HG03045 (cell line): ENCODE data around the gene SWT1.
"Not testable (repeated sequence)": the region's sequence is repeated elsewhere in the genome, so short reads cannot be mapped to it uniquely, and the experiment has no call there.

Experiments
- ATAC-seq: cut with Tn5 transposase; IDR thresholded peaks from one replicate; pipeline ENCODE4 v1.9.1; 2021; ENCODE audit warnings: mild to moderate bottlenecking, moderate library complexity; ENCODE audit not compliant: unreplicated experiment

SWT1 gene

DNA sequence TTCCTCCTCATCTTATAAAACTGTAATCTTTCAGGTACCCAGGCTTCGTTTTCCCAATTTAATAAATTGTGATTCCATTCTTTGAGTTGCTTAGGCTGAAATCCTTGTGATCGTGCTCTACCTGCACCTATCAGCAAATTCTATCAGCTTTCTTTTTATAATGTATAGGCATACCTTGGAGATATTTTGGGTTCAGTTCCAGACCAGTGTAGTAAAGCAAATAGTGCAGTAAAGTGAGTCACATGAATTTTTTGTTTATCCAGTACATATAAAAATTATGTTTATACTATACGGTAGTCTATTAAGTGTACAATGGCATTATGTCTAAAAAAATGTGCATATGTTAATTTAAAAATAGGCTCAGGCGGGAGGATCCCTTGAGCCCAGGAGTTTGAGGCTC, 5.5 kb downstream of the SWT1 start:
- ATAC-seq, result no peak

DNA sequence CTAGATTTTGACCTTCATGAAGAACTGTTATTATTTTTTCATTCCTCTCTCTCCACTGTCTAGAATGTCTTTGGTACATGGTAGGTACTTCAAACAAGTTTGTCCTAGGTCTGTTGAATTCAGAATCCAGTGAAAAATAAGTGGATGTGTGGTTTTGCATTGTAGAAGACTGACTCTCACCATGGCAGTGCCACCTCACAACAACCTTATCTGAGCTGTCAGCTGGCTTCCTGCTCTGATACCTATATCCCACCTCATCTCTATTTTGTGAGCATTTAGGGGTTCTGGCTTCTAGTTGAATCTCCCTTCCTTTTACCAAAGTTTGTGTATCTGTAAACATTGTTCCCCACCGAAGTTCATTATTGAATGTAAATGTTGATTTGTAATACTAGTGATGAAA, 9.1 kb downstream of the SWT1 start:
- no peak for ATAC-seq

- peak; percentile 81 for ATAC-seq
These were observed 13.4 kb downstream of the SWT1 start for GRCh38 chr1:185170291-185170848.

- no peak for ATAC-seq
These were observed 36.8 kb downstream of the SWT1 start for GRCh38 chr1:185193756-185194155.

GRCh38 chr1:185198712-185199111, 41.7 kb downstream of the SWT1 start:
- not testable (repeated sequence) for ATAC-seq

- no peak for ATAC-seq
These were observed 43.9 kb downstream of the SWT1 start for GRCh38 chr1:185200889-185201288.

DNA sequence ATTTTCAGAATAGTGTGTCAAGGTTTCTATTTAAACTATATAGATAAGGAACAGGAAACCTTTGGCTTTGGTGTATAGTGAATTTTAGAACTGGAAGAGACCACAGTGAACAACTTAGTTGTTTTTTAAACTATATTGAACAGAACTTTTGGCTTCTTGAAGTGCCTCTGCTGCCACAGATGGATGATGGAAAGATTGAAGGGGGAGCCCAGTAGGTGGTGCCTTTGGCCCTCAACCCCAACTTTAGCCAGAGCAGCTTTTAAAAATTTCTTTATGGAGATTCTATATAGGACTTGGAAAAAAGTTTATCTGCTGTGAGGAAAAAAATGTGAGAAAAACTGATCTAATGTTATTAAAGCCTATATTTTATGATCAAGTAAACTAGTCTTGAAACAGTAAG, 50.2 kb downstream of the SWT1 start:
- no peak for ATAC-seq

DNA sequence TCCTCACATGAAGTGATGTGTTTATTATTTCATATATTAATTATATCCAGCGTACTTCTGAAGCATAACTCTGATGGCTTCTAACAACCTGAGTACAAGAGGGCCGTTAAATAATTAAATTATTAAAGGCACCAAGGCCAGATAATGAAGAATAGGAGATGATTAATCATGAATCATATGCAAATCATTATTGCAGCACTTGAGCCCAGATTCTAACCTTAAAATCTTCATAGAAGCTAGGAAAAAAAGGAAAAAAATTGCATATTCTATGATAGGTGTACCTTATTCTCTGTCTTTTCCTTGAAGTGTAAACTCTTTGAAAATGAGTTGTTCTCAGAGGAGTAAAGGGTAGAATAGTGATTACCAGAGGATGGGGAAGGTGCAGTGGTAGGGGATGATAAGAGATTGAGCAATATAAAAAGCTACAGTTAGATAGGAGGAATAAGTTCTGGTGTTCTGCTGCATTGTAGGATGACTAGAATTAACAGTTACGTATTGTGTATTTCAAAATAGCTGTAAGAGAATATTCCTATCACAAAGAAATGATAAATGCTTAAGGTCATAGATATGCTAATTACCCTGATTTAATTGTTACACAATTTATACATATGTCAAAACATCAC, 51.1 kb downstream of the SWT1 start:
- no peak for ATAC-seq

GRCh38 chr1:185208626-185209180, 51.7 kb downstream of the SWT1 start:
- no peak for ATAC-seq

DNA sequence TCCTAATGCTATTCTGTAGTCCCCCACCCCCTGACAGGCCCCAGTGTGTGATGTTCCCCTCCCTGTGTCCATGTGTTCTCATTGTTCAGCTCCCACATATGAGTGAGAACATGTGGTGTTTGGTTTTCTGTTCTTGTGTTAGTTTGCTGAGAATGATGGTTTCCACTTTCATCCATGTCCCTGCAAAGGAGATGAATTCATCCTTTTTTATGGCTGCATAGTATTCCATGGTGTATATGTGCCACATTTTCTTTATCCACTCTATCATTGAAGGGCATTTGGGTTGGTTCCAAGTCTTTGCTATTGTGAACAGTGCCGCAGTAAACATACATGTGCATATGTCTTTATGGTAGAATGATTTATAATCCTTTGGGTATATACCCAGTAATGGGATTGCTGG, 52.4 kb downstream of the SWT1 start:
- not testable (repeated sequence) for ATAC-seq

GRCh38 chr1:185213091-185213490, 56.1 kb downstream of the SWT1 start:
- no peak for ATAC-seq

DNA sequence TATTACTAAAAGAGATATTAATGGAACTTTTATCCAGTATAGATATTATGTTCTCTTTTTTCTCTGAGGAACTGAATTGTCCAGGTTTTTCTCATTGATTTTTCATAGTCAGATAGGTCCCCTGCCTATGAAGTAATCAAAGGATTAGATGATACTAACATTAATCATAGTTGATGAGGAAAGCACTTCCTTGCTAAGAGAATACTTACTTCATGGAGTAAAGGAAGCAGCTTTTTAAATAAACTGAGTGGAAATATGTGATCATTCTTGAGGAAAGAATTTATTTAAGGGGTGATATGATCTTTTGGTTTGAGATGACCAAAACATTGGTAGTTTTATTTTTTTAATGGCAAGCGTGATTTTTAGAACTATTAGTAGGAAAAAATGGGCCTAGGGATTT, 58.9 kb downstream of the SWT1 start:
- ATAC-seq, result no peak

- ATAC-seq, result no peak
These were observed 67.2 kb downstream of the SWT1 start for GRCh38 chr1:185224132-185224531.

GRCh38 chr1:185227161-185227560, 70.2 kb downstream of the SWT1 start:
- no peak for ATAC-seq

GRCh38 chr1:185228979-185229378, 72.0 kb downstream of the SWT1 start:
- no peak for ATAC-seq

- no peak for ATAC-seq
These were observed 73.0 kb downstream of the SWT1 start for GRCh38 chr1:185229981-185230380.

GRCh38 chr1:185232874-185233273, 75.9 kb downstream of the SWT1 start:
- no peak for ATAC-seq

DNA sequence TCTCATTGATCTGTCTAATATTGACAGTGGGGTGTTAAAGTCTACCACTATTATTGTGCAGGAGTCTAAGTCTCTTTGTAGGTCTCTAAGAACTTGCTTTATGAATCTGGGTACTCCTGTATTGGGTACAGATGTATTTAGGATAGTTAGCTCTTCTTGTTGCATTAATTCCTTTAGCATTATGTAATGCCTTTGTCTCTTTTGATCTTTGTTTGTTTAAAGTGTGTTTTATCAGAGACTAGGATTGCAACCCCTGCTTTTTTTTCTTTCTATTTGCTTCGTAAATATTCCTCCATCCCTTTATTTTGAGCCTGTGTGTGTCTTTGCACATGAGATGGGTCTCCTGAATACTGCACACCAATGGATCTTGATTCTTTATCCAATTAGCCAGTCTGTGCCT, 77.2 kb downstream of the SWT1 start:
- ATAC-seq, result not testable (repeated sequence)

GRCh38 chr1:185237176-185237575, 80.2 kb downstream of the SWT1 start:
- ATAC-seq, result not testable (repeated sequence)

DNA sequence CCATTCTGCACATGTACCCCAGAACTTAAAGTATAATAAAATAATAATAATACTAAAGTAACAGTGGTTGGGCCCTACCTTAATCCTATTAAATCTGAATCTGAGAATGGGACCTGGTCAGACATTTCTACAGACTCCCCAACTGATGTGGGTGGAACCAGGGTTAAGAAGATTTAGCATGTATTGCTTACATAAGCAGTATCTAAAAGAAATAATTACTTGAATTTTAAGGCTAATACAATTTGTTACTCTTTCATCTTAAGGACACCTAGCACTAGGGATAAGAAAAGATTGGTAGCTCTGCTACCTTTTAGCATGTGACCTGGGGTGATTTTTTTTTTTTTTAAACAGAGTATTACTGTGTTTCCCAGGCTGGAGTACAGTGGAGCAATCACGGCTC, 80.7 kb downstream of the SWT1 start:
- no peak for ATAC-seq

DNA sequence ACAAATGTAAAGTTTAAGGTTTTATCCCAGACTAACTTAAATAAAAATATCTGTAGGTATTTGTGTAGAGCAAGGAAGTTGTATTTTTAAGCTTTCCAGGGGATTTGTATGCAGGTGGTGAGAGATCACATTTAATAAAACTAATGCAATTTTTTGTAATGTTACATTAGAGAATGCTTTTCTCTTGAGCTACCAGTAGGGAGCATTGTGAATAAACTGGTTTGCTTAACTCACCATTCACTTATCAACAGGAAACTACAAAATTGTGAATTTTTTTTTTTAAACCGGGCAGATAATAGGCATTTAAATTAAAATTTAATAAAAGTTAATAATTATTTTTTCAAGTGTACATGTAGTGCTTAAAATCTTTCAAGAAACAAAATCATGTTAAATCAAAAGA, 81.5 kb downstream of the SWT1 start:
- ATAC-seq, result no peak

GRCh38 chr1:185239861-185240260, 82.9 kb downstream of the SWT1 start:
- no peak for ATAC-seq

DNA sequence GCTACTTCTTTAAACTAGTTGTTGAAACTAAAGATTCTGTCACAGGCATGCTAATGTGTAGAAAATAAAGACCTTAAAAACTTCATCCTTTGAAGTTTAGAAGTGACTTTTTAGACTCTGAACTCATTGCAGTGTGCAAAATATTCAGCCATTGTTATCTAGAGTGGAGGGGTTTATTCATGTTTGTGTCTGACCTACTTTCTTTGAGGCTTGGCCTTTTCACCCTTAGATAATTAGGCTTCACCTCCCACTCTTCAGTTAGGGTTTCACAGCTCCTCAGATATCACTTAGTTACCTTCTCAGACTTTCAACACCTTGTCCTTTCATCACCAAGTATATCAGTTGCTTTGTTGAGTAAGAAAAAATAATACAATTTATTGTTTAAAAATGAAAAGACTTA, 84.2 kb downstream of the SWT1 start:
- ATAC-seq, result no peak
